Heart left ventricle (tissue), 16 donors: Measurements from ENCODE around the gene FCRL3. TPM values are rescaled to one million over a fixed set of nuclear protein-coding genes. Genes with fewer than 3 reads are reported as not detected.

Experiments used
- ATAC-seq, 4 donors: fragments of 200-7000 bp; cut with Tn5 transposase; one replicate each; pipeline ENCODE4 v1.9.1; 2020 to 2022; ENCODE audit warnings: moderate library complexity in 4 of 4, mild to moderate bottlenecking in 3 of 4, moderate number of reproducible peaks in 1 of 4
- DNase-seq, 5 donors: peaks; one replicate each; pipeline ENCODE4 v3.0.0-alpha.2; 2020
- H3K27ac ChIP-seq, 12 donors: fragments of 200-600 bp; sonication (generic) in 4 of 12; one replicate each; pipeline versions ENCODE4 v1.5.0 to v1.8.0; 2016 to 2022; ENCODE audit warnings: mild to moderate bottlenecking in 2 of 12
- H3K27me3 ChIP-seq, 9 donors: fragments of 200-600 bp; sonication (generic) in 2 of 9; one replicate each; pipeline versions ENCODE4 v1.5.1 to v1.8.0; 2016 to 2022; ENCODE audit warnings: mild to moderate bottlenecking in 3 of 9
- H3K36me3 ChIP-seq, 9 donors: fragments of 200-600 bp; sonication (generic) in 2 of 9; one replicate each; pipeline versions ENCODE4 v1.5.0 to v1.8.0; 2018 to 2022; ENCODE audit warnings: mild to moderate bottlenecking in 2 of 9
- H3K4me1 ChIP-seq, 12 donors: fragments of 200-600 bp; sonication (generic) in 4 of 12; one replicate each; pipeline versions ENCODE4 v1.5.0 to v1.8.0; 2016 to 2022; ENCODE audit warnings: mild to moderate bottlenecking in 3 of 12
- H3K4me3 ChIP-seq, 12 donors: fragments of 200-600 bp; sonication (generic) in 4 of 12; one replicate each; pipeline versions ENCODE4 v1.5.0 to v1.8.0; 2017 to 2022; ENCODE audit warnings: mild to moderate bottlenecking in 9 of 12, moderate library complexity in 4 of 12
- H3K9me3 ChIP-seq, 12 donors: fragments of 200-600 bp; sonication (generic) in 4 of 12; one replicate each; pipeline versions ENCODE4 v1.5.0 to v1.8.0; 2016 to 2022; ENCODE audit warnings: mild to moderate bottlenecking in 1 of 12
- CTCF ChIP-seq, 12 donors: fragments of 200-600 bp; sonication (generic) in 4 of 12; IDR thresholded peaks; one replicate each; pipeline versions ENCODE4 v1.5.0 to v1.8.0; 2018 to 2022; ENCODE audit warnings: antibody characterized with exemption in 12 of 12, mild to moderate bottlenecking in 5 of 12
- POLR2A ChIP-seq, 2 donors: fragments of 450-650 bp; IDR thresholded peaks; one replicate each; pipeline ENCODE4 v1.6.1; 2017; ENCODE audit warnings: antibody characterized with exemption in 2 of 2, mild to moderate bottlenecking in 2 of 2, moderate library complexity in 2 of 2
- WGBS, 4 donors: extraction: QIAGEN DNeasy Blood & Tissue Kit in 2 of 4; methylation state at CpG; one replicate each; pipeline versions ENCODE4 v1.1.5 to v1.1.7; 2013 to 2018; 5-methylcytosine and 5-hydroxymethylcytosine counted together
- intact Hi-C, 10 donors: fragments of 100-400 bp; cut with DNase I; formaldehyde crosslinking; loops; one replicate each; pipeline versions ENCODE4 v1.11.1 to v1.14.2; 2022
- polyA plus RNA-seq, 2 donors: library from polyadenylated mRNA; stranded (reverse); fragments of 200-250 nt; gene quantifications; one replicate each; pipeline ENCODE4 v1.2.3, GENCODE V29; 2013
- total RNA-seq, 9 donors: library from RNA; depleted of rRNA in 2 of 9; stranded (reverse); fragments of >200 nt in 2 of 9; fragmentation: NEBNext Ultra II Directional in 3 of 9; extraction: Animal tissue kit (Norgen Biotek cat#: 25700) in 3 of 9; gene quantifications; one replicate each; pipeline versions ENCODE4 v1.1.0 to v1.2.4, GENCODE V29; 2016 to 2023
- donor health status: ischemic (EF 13 %, LVEDD 7.1; RV severe dilation, severe dysfunction).
- donor health status: healthy with polysubstance abuse.
- donor health status: DM: no; HTN: yes; CAD: no.
- donor health status: DM: no; HTN: no; CAD: no.
- donor health status: ischemic (EF 25% LVEDD 6.9; RV normal size, moderate dysfunction).
- donor health status: ischemic (EF 25% LVEDD 5.7; RV mildly dilated, moderate dysfunction).
- donor health status: healthy.
- donor health status: DM: yes; HTN: yes; CAD: no.
- donor health status: ischemic (EF 35%, LVEDD 5.7; RV mildly dilated, moderate dysfunction).
- donor health status: nonischemic (EF 11% LVEDD 7.7; RV severe dilation, severe dysfunction).
- donor health status: DM: yes; HTN: yes; CAD: no.
- donor health status: PGD.
- donor health status: ischemic (EF 29% LVEDD 5.4; RV normal size, mild dysfunction).
- donor health status: nonischemic (EF 23%, LVEDD 6.1; RV moderate dilation, normal function).

Gene FCRL3
- total and polyA plus RNA-seq, 11 donors: 0.04 to 1.4 (median 0.62) TPM; not detected in 7

- DNase-seq: peak in 1 of 5 donors; percentile 9
- ATAC-seq: peak in 3 of 4 donors; percentile 58 to 81 (median 63)
- Histone ChIP-seq H3K27ac (peak overlapping the region in 1 of 12 donors; percentile 23), H3K4me1 (peaks cover 0 to 5% (median 0%) of the 10 kb centered on the region in 12 donors), H3K27me3 (no peaks in the 10 kb centered on the region), H3K4me3 (no peak overlapping the region), H3K36me3 (no peaks in the 10 kb centered on the region), H3K9me3 (peaks cover 0 to 13% (median 0%) of the 10 kb centered on the region in 12 donors)
- WGBS, 4 donors: 75 to 87% (median 77%) methylated on average over 1 of the region's 1 CpG
- intact Hi-C loops: no loop called here
- TF ChIP-seq CTCF (IDR thresholded peaks at IDR 0.05) (no peak), POLR2A (IDR thresholded peaks at IDR 0.05) (no peak)
Observed at GRCh38 chr1:157734321-157734720, 33.8 kb upstream of the FCRL3 start.

- Histone ChIP-seq H3K27ac (no peak overlapping the region), H3K27me3 (no peaks in the 10 kb centered on the region), H3K4me3 (no peak overlapping the region), H3K9me3 (peaks cover 0 to 13% (median 0%) of the 10 kb centered on the region in 12 donors), H3K4me1 (peaks cover 0 to 5% (median 0%) of the 10 kb centered on the region in 12 donors), H3K36me3 (no peaks in the 10 kb centered on the region)
- DNase-seq (no peak), ATAC-seq (no peak)
- TF ChIP-seq POLR2A (IDR thresholded peaks at IDR 0.05) (no peak), CTCF (IDR thresholded peaks at IDR 0.05) (no peak)
- 67 to 79% (median 70%) methylated on average over 3 of the region's 3 CpGs for WGBS, 4 donors
- intact Hi-C loops: no loop called here
Observed at GRCh38 chr1:157732755-157733154, 32.2 kb upstream of the FCRL3 start.

DNA sequence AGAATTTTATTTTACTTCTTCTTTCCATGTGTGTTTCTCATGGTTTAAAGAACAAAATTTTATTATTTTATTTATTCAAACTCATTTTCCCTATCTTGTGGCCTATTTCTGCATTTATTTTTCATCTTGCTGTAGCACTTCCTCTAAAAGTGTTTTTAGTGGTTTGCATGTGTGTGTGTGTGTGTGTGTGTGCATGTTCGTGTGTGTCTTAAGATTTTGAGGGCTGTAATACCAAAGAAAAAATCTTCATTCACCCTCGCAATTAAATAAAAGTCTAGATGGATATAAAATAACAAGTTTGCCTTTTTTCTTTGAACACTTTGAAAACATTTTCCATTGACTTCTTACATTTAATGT is 24.6 kb upstream of the FCRL3 start:
- H3K9me3 ChIP-seq: peaks cover 0 to 10% (median 0%) of the 10 kb centered on the region in 12 donors
- 55 to 64% (median 61%) methylated on average over 2 of the region's 2 CpGs for WGBS, 4 donors
- no peak for DNase-seq
- intact Hi-C loops: no loop called here
- peak overlapping the region in 1 of 12 donors; percentile 20 for H3K27ac ChIP-seq
- TF ChIP-seq CTCF (IDR thresholded peaks at IDR 0.05) (no peak), POLR2A (IDR thresholded peaks at IDR 0.05) (no peak)
- H3K4me1 ChIP-seq: peaks cover 0 to 15% (median 0%) of the 10 kb centered on the region in 12 donors
- H3K27me3 ChIP-seq: no peaks in the 10 kb centered on the region
- H3K36me3 ChIP-seq: no peaks in the 10 kb centered on the region
- H3K4me3 ChIP-seq: no peak overlapping the region
- ATAC-seq: no peak

DNA sequence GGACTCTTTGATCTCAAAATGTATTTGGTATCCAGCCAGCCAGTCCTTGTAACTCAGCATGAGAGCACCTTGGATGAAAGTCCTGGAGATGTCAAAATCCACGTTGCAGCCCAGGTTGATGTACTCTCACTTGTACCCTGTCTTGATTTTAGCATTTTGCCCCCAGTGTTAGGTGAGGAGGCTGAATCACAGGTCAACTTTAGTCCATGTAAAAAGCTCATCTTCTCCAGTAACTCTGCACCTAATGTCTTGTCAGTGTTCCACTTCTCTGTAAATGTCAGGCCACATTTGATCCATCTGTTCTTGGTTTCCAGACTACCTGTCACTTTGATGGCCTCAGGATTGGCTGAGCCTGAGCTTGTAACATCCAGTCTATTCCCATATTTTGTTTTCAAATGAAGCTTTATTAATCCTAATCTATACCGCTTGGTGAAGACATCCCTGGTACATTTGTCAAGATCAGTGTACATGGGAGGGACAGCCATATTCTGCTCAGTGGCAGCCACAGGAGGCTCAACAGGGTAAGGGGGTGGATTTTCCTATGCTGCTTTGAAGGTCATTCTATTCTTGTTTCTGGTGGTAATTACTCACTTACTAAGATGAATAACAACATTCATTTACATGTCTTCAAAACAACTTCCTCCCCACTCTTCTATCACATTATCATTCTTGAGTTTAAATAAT is 24.1 kb upstream of the FCRL3 start:
- Histone ChIP-seq H3K36me3 (no peaks in the 10 kb centered on the region), H3K9me3 (peaks cover 0 to 10% (median 0%) of the 10 kb centered on the region in 12 donors), H3K4me3 (no peak overlapping the region), H3K4me1 (peaks cover 0 to 15% (median 0%) of the 10 kb centered on the region in 12 donors), H3K27me3 (no peaks in the 10 kb centered on the region), H3K27ac (peak overlapping the region in 1 of 12 donors; percentile 20)
- 74 to 77% (median 76%) methylated on average over 2 of the region's 2 CpGs for WGBS, 4 donors
- DNase-seq (no peak), ATAC-seq (no peak)
- no peak for TF ChIP-seq POLR2A (IDR thresholded peaks at IDR 0.05)
- TF ChIP-seq CTCF (IDR thresholded peaks at IDR 0.05): no peak
- intact Hi-C loops: no loop called here
